Osteoblast (primary cell): Measurements from ENCODE around the gene PLXNA2. TPM values are rescaled to one million over a fixed set of nuclear protein-coding genes. Genes with fewer than 3 reads are reported as not detected.

ENCODE experiments used
- DNase-seq: peaks from one replicate; pipeline ENCODE4 v3.0.0; 2011; ENCODE audit warnings: low spot score, mixed read lengths; ENCODE audit not compliant: insufficient read length; ENCODE audit errors: missing footprints
- H2AFZ ChIP-seq: 2 replicates; pipeline ENCODE4 v1.6.0; 2011; ENCODE audit warnings: mild to moderate bottlenecking, low read length
- H3K27ac ChIP-seq: 2 replicates; pipeline ENCODE4 v1.5.1; 2011; ENCODE audit warnings: mild to moderate bottlenecking, low read depth, low read length, moderate library complexity
- H3K27me3 ChIP-seq: 2 replicates; pipeline ENCODE4 v1.6.0; 2012; ENCODE audit warnings: mild to moderate bottlenecking, control low read depth, inconsistent platforms, low read length, moderate library complexity; ENCODE audit not compliant: insufficient read depth
- H3K36me3 ChIP-seq: 2 replicates; pipeline ENCODE4 v1.5.1; 2011; ENCODE audit warnings: mild to moderate bottlenecking, low read length, control low read depth, moderate library complexity; ENCODE audit not compliant: insufficient read depth
- H3K4me1 ChIP-seq: 2 replicates; pipeline ENCODE4 v1.5.1; 2011; ENCODE audit warnings: mild to moderate bottlenecking, low read length, control low read depth, moderate library complexity; ENCODE audit not compliant: insufficient read depth
- H3K4me2 ChIP-seq: 2 replicates; pipeline ENCODE4 v1.6.0; 2011; ENCODE audit warnings: mild to moderate bottlenecking, low read length; ENCODE audit not compliant: insufficient read depth
- H3K4me3 ChIP-seq: fragments of 200-600 bp; sonication (generic); 3 replicates; pipeline ENCODE4 v1.5.1; 2012; ENCODE audit warnings: mild to moderate bottlenecking, low read length, inconsistent platforms; ENCODE audit not compliant: insufficient read depth
- H3K79me2 ChIP-seq: 2 replicates; pipeline ENCODE4 v1.6.0; 2012; ENCODE audit warnings: mild to moderate bottlenecking, low read length, control low read depth, inconsistent platforms; ENCODE audit not compliant: insufficient read depth
- H3K9me3 ChIP-seq: 2 replicates; pipeline ENCODE4 v1.5.1; 2011; ENCODE audit warnings: low read depth, low read length, control low read depth
- H4K20me1 ChIP-seq: 2 replicates; pipeline ENCODE4 v1.6.0; 2012; ENCODE audit warnings: mild to moderate bottlenecking, low read length, control low read depth; ENCODE audit not compliant: insufficient read depth
- CTCF ChIP-seq: IDR thresholded peaks from 2 replicates; pipeline ENCODE4 v1.5.1; 2011; ENCODE audit warnings: mild to moderate bottlenecking, low read depth, low read length, moderate library complexity; ENCODE audit errors: extremely low read depth
- total RNA-seq: library from RNA; depleted of rRNA; stranded (reverse); fragments of >200 nt; gene quantifications from 2 replicates; pipeline ENCODE4 v1.2.3, GENCODE V29; 2012

Gene PLXNA2
- total RNA-seq, 1 donor, result 3.3 TPM

DNA sequence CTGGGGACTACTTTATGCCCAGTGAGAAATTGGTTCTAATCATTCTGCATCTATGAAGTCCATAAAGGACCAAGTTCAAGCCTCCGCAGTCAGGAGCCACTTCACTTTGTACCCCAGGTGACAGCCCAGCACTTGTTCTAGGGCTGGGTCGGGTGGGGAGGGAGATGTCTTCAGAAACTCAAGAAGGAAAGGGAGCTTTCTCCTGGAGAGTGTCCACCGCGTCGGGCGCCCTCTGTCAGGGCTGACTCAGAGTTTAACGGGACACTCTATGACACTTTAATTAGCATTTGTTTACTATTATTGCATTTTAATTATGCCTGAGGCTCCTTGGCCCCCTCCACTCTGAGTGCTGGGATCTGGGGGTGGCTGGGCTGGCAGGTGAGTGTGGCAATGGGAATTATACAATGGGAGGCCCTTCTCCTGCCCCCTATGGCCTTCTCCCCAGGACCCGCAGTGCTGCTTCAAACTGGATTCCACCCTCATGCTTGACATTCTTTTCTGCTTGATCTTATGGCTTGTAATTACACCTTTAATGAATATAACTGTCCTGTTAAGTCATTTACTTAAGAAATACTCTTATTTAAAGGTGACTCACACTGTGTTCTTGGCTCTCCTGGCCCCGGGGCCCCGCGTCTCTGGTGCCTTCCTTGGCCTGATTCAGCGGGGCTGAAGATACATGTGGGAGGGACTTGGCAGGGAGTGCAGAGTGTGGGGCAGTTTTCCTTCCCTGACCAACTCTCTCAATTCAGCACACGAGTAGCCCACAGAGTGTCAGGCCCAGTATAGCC is 136.6 kb downstream of the PLXNA2 start:
- H2AFZ ChIP-seq, result no peak overlapping the region
- no peaks in the 10 kb centered on the region for H3K36me3 ChIP-seq
- no peaks in the 10 kb centered on the region for H3K9me3 ChIP-seq
- peaks cover 10% of the 10 kb centered on the region for H3K4me1 ChIP-seq
- peak; percentile 86 for DNase-seq
- H3K79me2 ChIP-seq, result no peaks in the 10 kb centered on the region
- peak overlapping the region; percentile 48 for H3K4me2 ChIP-seq
- H3K27ac ChIP-seq, result peak overlapping the region; percentile 22
- H3K4me3 ChIP-seq, result no peak overlapping the region
- no peak for TF ChIP-seq CTCF
- H4K20me1 ChIP-seq, result no peaks in the 10 kb centered on the region
- no peaks in the 10 kb centered on the region for H3K27me3 ChIP-seq

DNA sequence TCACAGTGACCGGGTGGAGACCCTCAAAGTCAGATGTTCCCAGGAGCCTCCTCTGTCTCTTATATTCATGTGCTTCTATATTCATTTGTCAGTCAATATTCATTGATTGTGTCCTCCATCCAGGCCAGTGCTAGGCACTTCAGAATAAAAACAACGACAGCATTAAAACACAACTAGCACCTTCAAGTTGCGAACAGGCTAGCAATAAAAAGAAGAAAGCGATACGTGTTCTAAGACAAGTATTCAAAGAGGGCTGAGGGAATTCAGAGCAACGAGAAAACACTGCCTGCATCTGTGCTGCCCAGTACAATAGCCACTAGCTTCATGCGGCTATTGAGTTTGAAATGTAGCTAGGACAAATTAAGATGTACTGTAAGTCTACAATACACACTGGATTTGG is 138.0 kb downstream of the PLXNA2 start:
- Histone ChIP-seq H3K27ac (no peak overlapping the region), H3K36me3 (no peaks in the 10 kb centered on the region), H2AFZ (no peak overlapping the region), H3K4me2 (no peak overlapping the region), H3K9me3 (no peaks in the 10 kb centered on the region), H3K79me2 (no peaks in the 10 kb centered on the region), H3K27me3 (no peaks in the 10 kb centered on the region), H4K20me1 (no peaks in the 10 kb centered on the region), H3K4me1 (peaks cover 18% of the 10 kb centered on the region), H3K4me3 (no peak overlapping the region)
- TF ChIP-seq CTCF, result no peak
- no peak for DNase-seq

DNA sequence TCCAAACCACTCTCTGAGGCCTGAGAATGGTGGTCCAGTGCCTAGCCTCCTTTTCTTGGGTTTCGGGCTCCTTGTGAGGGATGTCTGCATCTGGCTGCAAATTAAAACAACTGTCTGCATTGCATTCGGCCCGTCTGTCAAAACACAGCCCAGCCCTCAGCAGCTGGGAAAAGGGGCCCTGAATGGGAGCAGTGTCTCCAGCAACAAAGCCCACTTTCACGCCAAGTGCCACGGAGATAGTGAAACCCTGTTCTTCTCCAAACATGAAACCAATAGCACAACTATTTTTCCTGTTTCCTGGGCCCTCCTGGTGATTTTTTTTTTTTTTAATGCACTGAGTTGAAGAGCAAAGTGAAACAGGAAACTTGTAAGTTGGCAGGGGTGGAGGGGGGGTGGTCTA is 138.4 kb downstream of the PLXNA2 start:
- no peaks in the 10 kb centered on the region for H3K36me3 ChIP-seq
- H3K79me2 ChIP-seq, result no peaks in the 10 kb centered on the region
- no peak for TF ChIP-seq CTCF
- no peak overlapping the region for H2AFZ ChIP-seq
- no peaks in the 10 kb centered on the region for H3K9me3 ChIP-seq
- DNase-seq, result no peak
- no peak overlapping the region for H3K4me2 ChIP-seq
- peaks cover 22% of the 10 kb centered on the region for H3K4me1 ChIP-seq
- H3K27ac ChIP-seq, result no peak overlapping the region
- H4K20me1 ChIP-seq, result no peaks in the 10 kb centered on the region
- no peak overlapping the region for H3K4me3 ChIP-seq
- H3K27me3 ChIP-seq, result no peaks in the 10 kb centered on the region

DNA sequence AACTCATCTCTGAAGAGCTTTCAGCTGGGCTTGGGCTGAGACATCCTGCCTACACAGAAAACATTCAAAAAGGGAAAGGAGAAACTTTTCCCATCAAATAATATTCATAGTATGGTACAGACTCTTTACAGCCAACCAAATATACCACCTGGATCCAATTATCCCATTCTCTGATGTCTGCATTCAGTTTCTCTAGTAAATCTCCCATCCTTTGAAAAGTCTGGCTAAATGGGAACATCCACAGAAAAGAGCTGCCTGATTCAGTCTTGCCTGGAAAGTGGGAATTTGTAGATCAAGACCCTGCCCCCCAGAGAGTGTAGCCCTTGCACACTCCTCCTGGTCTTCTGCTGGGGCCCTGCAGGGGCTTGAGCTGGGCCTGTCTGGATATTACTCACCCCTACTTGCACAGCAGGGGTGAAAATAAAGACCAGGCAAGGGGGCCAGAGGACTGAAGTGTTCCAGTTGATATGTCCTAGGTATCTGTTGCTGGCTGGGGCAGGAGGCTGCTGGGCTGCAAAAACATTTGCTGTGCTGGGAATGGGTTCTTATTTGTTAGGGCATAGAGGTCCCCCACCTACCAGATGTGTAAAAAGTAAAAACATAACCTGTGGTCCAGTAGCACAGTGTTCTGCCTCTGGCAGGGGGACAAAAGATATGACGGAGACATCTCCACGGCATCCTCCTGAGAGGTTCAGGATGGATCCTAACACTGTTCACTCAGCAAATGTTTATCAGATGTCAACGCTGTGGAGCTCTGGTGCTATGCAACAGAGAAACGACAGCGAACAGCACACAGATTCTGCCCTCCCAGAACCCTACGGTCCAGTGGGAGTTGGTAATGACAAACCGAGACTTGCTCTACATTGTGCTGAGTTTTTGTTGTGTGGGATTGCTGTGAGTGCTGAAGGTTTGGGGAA is 140.3 kb downstream of the PLXNA2 start:
- H3K36me3 ChIP-seq, result no peaks in the 10 kb centered on the region
- H3K4me2 ChIP-seq, result no peak overlapping the region
- no peaks in the 10 kb centered on the region for H3K27me3 ChIP-seq
- no peak overlapping the region for H3K27ac ChIP-seq
- no peak overlapping the region for H3K4me3 ChIP-seq
- no peaks in the 10 kb centered on the region for H3K79me2 ChIP-seq
- H3K9me3 ChIP-seq, result no peaks in the 10 kb centered on the region
- no peak for TF ChIP-seq CTCF
- H2AFZ ChIP-seq, result no peak overlapping the region
- H4K20me1 ChIP-seq, result no peaks in the 10 kb centered on the region
- H3K4me1 ChIP-seq, result peaks cover 24% of the 10 kb centered on the region
- no peak for DNase-seq
